Anterior cingulate cortex (tissue), 58 donors: ENCODE results near the gene KIRREL3.
A peak's percentile ranks its signal among the peaks of the same experiment; 100 is the strongest.

Source experiments
- DNase-seq, 58 donors: peaks; one replicate each; lab custom pipeline; 2025; lab: John Stamatoyannopoulos, UW

The KIRREL3 gene

DNA sequence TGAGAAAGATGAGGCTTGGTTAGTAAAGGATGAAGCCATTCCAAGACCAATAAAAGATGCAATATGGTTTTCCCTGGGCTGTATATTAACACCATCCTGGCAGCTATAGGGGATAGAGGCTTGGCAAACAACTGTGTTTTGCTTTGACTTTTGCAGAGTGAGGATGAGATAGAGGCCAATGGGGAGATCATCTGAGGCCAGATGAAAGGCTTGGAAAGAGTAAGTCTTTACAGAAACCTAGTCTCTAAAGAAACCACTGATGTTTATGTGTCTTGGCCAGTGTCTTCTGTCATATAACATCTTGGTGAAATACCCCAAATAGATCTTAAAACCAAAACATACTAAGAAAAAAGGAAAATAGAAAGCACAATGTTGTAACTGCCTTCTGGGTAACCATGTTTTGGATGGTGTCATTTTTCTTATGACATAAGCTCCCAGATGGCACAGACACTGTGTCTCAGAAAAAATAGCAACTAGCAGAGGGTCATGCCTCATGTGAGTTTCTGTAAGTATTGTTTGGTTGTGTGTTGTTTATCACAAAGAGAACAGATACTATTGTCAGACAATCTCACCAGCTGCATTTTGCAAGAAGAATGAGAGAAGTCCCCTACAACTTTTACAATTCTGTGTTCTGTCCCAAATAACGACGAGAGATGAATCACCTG is 339.7 kb downstream of the KIRREL3 start:
- DNase-seq = peak in 1 of 58 donors; percentile 33

DNA sequence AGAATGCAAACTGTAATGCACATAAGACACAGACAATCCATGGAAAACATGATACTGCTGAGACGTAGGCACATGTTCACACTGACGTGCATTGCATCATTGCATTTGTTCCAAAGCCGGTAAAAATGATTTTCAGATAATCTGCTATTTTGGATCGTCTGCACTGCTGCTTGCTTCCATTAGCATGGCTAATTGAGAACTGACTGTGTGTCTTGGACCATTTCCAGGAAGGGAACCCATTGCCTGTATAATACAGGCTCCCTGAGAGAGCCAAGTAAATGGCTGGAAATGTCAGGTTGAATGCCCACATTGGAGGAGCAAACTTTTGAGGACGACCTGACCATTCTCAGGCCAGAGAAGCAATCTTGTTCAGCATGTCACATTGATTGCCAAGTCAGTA is 340.2 kb downstream of the KIRREL3 start:
- no peak for DNase-seq

- no peak for DNase-seq
Measured at GRCh38 chr11:126658306-126659056, 342.1 kb downstream of the KIRREL3 start.

GRCh38 chr11:126655807-126656128 is 344.8 kb downstream of the KIRREL3 start:
- DNase-seq = no peak

- peak in 7 of 58 donors; percentile 6 to 66 (median 38) for DNase-seq
Measured at GRCh38 chr11:126654886-126655806, 345.4 kb downstream of the KIRREL3 start.

DNA sequence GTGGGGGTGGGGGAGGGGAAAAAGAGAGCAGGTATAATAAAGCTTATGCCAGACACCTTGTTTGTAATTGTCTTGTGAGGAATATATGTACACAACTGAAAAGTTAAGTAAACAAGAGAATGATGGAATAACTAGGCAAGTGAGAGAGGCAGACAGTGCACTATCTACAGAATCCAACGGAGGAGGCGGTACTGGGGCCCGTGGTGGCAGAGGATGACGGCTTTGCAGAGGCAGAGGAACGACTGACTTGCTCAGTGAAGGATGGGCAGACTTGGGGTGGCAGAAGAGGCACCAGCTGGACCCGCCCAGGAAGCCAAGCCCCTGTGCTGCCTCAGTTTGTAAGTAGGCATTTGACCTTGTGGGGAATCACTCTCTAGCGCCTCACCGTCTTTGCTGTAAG is 347.5 kb downstream of the KIRREL3 start:
- no peak for DNase-seq

GRCh38 chr11:126647735-126648134 is 352.8 kb downstream of the KIRREL3 start:
- no peak for DNase-seq

DNA sequence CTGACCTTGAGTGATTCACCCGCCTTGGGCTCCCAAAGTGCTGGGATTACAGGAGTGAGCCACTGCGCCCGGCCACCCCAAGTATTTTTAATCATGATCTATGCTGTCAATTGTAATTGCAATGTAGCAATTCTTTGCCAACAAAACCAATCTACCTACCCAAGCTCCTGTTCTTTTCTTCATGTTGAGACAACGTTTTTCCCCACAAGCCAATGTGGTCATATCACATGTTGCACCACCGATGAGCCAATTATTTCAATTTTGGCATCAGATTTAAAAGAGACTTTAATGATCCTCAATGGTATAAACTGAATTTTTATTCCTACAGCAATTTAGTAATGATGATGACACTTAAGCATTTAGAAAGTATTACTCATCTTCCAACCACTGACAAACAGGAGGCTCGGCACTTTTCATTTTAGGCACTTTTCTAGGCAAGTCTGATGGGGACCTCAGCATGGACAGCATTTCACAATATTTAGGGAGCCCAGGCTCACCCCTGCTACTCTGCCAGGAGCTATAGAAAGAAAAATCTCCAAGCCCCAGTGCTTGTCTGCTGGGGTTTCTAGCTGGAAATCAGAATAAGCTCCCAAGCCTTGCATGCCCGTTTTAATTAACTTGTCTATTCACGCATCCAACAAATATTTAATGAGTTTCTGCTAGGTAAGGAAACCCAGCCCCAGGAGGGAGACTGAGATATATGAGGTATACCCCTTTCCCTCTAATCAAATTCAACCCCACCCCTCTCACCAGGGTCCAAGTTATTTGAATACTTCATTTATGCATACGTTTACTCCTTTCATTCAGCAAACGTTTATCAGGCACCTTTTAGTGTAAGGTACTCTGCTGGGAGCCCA is 353.6 kb downstream of the KIRREL3 start:
- no peak for DNase-seq

- no peak for DNase-seq
Measured at GRCh38 chr11:126645186-126645585, 355.4 kb downstream of the KIRREL3 start.

DNA sequence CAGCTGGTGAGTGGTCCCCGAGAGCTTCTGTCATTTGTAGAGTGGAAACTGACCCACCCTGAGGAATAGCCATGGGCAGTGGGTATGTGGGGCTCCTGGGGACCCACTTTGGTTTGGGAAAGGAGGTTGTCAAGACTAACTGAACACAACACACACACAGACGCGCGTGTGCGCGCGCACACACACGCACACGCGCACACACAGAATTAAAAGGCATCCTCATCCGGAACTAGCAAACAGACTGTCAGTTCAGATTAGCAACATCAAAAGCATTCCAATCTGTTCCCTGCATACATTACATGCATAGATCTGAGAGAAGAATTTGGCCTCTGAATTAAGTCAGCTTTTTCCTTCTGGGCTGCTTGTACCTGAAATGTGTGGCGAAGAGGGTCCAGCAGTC is 360.4 kb downstream of the KIRREL3 start:
- DNase-seq = no peak

DNA sequence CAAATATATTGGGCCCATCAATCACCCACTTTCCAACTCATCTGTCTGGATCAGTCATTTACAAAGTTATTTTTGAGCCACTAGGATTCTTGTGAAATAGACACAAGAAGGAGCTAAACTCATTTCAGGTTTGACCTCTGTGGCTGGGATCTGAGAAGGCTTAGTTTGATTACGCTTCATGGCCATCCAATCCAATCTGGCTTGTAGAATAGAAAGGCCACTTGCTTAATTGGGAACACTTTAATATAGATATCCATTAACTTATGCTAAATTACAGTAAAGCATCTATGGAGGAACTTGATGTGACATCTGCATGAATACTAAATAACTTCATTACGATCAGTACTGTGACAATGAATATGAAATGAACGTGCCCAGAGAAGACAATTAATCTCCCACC is 360.9 kb downstream of the KIRREL3 start:
- no peak for DNase-seq

DNA sequence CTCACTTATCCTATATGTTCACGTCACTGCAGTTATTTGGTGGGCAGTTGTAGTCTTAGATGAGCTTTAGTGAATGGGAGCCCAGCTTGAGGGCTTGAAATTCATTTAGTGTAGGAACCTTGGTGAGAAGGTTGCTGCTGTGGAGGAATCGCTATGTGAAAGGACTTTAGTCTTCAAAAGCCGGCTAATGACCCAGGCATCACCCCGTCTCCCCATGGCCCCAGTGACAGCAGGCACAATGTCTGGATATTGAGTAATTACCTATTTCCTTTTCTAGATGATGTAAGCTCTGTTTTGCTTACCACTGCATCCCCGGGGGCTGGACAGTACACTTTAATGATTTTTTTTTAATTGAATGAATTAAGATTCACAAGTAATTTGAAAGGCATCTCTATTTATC is 361.9 kb downstream of the KIRREL3 start:
- DNase-seq = no peak

GRCh38 chr11:126637795-126638175 is 362.8 kb downstream of the KIRREL3 start:
- DNase-seq = peak in 1 of 58 donors; percentile 23

DNA sequence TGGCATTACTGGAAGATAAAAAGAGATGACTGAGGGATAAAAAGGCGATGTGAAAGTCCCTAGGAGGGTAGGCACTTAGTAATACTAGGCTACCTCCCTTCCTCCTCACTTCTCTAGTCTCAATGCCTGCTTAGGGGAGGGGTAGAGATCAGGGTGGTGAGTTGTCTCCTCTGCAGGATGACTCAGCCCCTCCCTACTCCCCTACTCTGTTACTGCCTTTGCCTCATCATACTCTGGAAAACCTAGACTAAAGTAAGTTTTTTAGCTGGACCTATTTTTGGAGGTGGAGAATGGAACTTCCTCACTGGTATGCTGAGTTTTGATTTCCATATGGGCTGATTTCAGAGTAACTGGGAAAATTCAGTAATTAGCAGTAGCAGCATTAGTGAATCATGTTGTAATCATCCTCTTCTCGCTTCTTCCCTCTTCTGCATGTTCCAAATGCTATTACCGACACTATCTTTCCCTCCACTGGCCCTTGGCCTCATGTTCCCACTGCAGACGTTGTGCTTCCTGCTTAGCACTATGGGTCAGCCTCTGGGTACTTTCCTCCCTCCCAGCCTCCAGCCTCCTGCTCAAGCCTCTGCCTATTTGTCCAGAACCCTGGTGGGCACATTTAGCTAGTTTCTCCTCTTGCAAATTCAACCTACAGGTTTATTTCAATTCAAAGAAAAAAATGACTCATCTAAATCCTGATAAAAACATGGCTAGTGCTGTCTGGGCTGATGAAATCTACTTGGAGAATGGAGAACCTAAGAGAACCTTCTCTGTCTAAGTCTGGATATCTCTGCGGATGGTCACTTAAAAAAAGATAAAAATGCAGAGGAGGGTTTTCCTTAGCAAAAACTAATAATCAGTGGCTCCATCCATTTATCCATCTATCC is 363.4 kb downstream of the KIRREL3 start:
- peak in 1 of 58 donors; percentile 28 for DNase-seq

- DNase-seq = no peak
Measured at GRCh38 chr11:126635511-126635910, 365.1 kb downstream of the KIRREL3 start.

DNA sequence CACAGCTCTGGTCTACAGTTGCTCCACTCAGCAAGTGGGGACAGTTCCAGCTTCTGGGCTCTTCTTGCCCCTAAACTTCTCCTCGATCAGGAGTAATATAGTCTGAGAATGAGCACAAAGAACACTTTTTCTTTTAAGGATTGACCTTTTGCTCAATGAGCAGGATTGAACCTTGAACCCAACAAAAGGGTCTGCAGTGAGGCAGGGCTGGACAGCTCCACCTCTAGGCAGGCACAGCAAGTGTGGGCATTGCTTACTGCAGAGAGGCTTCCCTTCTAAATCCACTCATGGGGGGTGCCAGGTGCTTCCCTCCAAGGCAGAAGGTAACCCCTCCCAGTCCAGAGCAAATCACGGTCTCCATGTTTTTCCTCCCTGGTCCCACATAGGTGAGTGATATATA is 365.6 kb downstream of the KIRREL3 start:
- no peak for DNase-seq

GRCh38 chr11:126633330-126633729 is 367.2 kb downstream of the KIRREL3 start:
- no peak for DNase-seq

GRCh38 chr11:126630893-126631798 is 369.4 kb downstream of the KIRREL3 start:
- DNase-seq = no peak
